ENCODE results near the gene SPRYD3.

DNA sequence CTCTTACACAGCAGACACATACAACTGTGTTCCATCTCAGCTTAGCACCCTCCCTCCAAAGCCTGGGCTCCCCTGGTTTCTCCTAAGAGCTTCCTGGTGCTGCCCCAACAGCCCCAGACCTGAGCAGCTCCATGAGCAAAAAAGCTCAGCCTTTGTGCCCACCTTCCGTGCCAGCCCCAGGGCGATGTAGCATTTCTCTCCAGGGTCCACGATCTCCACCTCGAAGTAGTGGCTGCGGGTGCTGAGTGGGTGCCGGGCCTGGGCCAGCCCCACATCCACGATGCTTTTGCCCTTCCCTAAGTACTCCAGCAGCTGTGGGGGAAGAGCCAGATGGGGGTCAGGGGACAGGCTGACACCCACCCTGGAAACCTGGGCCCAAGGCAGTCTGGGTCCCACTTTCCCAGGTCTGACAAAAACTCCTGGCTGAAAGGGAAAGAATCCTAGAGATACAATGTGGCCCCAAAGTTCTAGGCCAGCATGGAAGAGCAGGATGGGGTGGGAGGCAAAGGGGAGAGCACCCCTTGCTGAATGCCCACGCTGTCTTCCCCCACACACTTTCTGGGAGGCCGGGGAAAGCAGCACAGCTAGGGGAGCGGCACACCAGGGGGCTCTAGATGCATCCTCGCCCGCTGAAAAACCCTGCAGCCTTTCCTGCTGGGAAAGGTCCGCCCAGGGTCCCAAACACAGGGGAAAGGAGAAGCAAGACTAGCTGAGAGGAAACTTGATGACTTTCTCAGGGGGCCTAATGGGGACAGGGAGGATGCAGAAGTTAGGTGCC is 11.0 kb downstream of the SPRYD3 start:
- TF ChIP-seq, protein P1, sequence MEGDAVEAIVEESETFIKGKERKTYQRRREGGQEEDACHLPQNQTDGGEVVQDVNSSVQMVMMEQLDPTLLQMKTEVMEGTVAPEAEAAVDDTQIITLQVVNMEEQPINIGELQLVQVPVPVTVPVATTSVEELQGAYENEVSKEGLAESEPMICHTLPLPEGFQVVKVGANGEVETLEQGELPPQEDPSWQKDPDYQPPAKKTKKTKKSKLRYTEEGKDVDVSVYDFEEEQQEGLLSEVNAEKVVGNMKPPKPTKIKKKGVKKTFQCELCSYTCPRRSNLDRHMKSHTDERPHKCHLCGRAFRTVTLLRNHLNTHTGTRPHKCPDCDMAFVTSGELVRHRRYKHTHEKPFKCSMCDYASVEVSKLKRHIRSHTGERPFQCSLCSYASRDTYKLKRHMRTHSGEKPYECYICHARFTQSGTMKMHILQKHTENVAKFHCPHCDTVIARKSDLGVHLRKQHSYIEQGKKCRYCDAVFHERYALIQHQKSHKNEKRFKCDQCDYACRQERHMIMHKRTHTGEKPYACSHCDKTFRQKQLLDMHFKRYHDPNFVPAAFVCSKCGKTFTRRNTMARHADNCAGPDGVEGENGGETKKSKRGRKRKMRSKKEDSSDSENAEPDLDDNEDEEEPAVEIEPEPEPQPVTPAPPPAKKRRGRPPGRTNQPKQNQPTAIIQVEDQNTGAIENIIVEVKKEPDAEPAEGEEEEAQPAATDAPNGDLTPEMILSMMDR (IDR thresholded peaks at IDR 0.05) = no peak
- TF ChIP-seq POLR2A (IDR thresholded peaks at IDR 0.05) = no peak
